ENCODE results near the gene DMRT3.
A peak's percentile ranks its signal among the peaks of the same experiment; 100 is the strongest.

The DMRT3 gene

DNA sequence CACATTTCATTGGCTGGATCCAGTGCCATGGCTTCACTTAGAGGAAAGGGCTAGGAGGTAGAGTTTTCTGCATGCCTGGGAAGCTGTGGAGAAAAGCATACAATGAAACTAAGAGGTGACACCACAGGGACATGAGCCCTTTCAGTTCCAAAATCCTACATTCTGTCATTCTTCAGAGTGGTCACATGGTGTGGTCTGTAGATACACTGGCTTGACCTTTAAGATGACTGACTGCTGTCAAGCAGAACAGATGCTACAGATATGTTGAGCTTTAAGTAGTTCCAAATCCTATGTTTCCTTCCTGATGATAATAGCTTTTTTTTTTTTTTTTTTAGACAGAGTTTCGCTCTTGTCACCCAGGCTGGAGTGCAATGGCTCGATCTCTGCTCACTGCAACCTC lies 26.2 kb downstream of the DMRT3 start:
- DNase-seq (ENCODE audit: low read depth in 3 of 3) = no peak

DNA sequence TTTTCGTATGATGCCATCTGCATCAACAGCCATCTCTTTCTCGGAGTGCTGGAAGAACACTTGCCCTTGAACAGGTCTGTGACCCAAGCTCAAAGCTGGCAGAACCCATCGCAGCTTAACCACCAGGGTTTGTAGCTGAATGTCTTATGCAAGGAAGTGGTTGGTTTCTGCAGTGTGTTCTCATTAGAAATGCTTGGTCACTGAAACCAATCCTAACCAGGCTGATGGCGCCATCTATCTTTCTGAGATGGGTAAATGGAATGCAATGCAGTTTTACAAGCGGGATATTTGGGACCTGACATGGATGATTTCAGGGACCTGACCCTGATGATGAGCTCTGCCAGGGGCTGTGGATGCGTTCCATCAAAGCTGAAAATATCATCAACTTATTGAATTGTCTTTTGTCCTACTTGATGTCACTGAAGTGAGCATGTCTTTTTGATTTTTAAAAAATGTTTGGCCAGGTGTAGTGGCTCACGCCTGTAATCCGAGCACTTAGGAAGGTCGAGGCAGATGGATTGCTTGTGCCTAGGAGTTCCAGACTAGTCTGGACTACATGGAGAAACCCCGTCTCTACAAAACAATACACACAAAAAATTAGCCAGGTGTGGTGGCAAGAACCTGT lies 28.7 kb downstream of the DMRT3 start:
- no peak for DNase-seq (ENCODE audit: low read depth in 3 of 3)

DNA sequence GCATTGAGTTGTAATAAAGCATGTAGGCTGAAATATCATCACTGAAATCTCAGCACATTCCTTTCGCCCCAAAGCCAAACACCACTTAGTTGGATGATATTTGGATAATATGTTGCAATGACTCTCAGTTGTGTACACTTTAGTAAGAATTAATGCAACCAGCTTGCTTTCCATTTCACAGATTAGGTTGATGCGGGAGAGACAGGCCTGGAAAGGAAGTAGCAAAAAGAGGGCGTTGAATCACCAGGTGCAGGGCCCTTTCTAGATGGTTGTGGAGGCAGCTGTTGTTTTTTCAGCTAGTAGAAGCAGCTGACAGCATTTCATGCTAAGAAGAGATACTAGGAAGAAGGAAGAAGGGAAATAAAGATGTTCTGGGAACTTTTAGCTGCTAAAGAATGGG lies 30.9 kb downstream of the DMRT3 start:
- DNase-seq (ENCODE audit: low read depth in 3 of 3) = no peak

DNA sequence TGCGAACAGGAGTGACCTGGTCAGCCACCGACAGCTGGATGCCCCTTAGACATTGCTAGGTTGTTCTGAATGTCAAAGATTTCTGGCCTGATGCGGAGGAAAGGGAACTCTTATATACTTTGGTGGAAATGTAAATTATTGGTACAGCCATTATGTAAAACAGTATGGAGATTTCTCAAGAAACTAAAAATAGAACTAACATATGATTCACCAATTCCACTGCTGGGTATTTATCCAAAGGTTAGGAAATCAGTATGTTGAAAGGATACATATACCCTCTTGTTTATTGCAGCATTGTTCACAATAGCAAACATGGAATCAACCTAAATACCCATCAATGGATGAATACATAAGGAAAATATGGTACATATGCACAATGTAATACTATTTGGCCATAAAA lies 31.8 kb downstream of the DMRT3 start:
- DNase-seq (ENCODE audit: low read depth in 3 of 3) = no peak

DNA sequence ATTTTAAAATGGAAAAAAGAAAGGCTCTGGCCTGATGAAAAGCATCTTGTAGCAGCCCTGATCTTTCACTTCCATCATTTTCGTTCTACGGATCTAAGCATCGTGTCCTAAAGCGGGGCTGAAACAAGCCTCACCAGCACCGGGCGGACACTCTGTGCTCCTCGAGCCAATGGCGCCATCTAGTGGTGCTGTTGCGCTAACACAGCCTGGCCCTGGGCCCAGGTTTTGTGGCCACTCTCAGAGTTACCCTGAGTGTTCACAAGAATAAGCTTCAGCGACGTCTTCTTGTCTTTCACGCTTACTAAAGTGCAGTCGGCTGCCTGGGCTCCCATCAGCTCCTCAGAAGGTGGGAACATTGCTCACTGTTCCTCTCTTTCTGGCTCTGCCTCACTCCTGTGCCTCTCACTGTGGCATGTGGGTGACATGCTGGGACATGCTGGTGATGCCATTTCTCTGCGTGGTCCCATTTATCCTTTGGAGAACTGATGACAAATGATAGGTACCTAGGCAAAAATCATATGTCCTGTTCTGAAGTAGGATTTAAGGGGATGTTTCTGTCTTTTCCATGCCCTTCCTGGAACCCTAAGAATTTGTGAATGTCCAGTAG lies 32.7 kb downstream of the DMRT3 start:
- DNase-seq (ENCODE audit: low read depth in 3 of 3) = peak; percentile 61 to 65 (median 62)

DNA sequence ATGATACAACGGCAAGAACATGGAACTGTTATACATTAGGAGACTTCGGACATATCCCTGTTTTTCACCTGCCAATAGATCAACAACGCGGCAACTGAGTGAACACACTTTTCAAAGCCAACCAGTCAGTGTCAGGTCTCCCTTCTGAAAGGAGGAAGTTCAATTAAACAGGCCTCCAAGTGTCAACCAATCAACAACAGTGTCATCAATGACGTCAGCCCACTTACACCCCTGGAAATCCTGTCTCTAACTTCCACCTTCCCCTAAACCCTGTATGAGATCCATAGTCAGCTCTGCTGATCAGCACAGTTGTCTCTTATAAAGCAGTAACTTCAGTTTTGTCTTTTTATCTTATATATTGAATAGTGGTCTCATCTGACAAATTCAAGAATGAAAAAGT lies 36.6 kb downstream of the DMRT3 start:
- DNase-seq (ENCODE audit: low read depth in 3 of 3) = no peak

DNA sequence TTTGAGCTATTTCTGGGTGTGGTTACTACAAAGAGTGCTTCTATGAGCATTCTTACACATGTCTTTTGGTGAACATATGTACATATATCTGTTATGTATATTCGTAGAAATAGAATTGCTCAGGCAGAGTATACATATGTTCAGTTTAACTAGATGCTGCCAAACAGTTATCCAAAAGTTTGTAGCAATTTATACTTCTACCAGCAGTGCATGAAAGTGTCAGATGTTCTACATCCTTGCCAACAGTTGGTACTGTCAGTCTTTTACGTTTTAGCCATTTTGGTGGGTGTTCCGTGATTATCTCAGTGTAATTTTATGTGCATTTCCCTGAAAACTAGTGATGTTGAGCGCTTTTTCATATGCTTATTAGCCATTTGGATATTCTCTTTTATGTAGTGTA lies 37.8 kb downstream of the DMRT3 start:
- DNase-seq (ENCODE audit: low read depth in 3 of 3) = no peak

DNA sequence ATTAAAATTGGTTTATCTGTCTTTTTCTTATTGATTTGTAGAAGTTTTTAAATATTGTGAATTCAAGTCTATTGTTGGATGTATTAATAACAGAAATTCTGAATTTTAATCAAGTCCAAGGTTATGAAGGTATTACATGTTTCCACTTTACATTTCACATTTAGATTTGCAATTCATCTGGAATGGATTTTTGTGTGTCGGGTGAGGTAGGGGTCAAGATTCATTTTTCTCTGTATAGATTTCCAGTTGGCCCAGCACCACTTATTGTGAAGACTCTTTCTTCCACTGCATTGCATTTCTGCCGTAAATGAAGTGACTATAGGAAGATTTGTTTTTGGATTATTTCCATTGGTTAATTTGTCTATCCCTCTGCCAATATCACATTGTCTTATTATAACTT lies 38.2 kb downstream of the DMRT3 start:
- no peak for DNase-seq (ENCODE audit: low read depth in 3 of 3)

DNA sequence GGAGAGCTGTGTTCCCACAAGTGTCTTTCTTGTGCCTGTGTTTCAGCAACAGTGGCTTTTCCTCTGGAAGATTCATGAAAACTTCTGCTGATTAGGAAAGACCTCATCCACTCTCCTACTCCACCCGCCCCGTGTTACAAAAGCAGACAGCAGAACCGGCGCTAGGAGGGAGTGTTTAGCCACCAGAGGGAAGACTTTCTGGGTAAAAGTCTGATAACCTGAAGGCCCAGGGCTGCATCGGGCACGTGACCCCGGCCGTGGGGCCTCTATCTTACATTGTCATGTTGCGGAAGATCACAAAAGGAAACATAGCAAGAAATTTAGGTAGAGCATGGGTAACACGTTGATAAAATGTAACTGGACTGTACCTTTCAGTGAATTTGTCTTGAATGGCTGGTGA lies 41.7 kb downstream of the DMRT3 start:
- DNase-seq (ENCODE audit: low read depth in 3 of 3) = no peak

DNA sequence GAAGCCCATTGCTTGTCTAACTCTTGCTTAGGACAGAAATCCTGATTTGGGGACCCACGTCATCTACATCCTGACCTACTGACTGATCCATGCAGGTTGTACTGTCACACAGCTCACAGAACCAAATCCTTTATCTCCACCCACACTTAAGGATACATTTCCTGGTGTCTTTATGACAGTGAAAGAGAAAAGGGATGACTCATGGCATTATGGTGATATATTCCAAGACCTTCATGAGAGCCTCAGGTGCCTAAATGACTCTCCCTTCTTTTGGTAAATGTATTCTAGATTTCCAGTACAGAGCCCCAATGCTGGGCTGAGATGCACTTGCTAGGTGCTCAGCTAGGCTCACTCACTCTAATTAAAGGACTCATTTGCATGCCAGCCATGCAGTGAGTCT lies 47.7 kb downstream of the DMRT3 start:
- DNase-seq (ENCODE audit: low read depth in 3 of 3) = no peak

DNA sequence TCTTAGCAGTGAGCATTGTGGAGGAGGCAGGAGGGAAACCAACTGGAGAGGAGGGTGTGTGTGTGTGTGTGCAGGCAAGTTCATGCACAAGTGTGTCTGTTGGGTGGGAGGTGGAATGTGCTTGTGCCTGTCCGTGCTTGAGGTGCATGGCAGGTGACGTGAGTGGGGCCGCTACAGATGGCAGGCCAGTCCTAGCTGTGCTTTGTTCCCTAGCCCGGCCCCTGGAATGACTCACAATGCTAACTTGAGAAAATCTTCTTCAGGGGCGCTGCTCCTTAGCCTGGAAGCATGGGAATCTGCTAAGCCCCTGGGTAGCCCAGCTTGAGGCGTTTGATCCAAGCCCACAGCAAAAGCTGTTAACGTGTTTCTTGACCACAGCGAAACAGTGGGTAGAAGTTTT lies 48.7 kb downstream of the DMRT3 start:
- DNase-seq (ENCODE audit: low read depth in 3 of 3) = no peak

DNA sequence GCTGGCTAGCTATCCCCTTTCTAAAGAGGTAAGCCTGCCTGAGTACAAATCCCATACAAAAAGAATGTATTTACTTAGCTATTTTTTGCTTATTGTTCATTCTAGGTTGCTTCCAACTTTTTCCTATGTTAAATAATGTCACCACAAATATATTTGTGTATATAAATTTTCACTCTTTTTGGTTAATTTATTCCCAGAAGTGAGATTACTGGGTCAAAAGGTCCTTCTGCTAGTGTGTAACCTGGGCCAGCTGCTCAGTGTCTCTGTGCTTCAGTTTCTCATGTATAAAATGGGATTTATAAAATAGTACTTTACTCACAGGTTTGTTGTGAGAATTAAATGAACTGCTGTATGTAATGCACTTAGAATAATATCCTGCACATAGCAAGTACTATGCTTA lies 49.8 kb downstream of the DMRT3 start:
- DNase-seq (ENCODE audit: low read depth in 3 of 3) = no peak

DNA sequence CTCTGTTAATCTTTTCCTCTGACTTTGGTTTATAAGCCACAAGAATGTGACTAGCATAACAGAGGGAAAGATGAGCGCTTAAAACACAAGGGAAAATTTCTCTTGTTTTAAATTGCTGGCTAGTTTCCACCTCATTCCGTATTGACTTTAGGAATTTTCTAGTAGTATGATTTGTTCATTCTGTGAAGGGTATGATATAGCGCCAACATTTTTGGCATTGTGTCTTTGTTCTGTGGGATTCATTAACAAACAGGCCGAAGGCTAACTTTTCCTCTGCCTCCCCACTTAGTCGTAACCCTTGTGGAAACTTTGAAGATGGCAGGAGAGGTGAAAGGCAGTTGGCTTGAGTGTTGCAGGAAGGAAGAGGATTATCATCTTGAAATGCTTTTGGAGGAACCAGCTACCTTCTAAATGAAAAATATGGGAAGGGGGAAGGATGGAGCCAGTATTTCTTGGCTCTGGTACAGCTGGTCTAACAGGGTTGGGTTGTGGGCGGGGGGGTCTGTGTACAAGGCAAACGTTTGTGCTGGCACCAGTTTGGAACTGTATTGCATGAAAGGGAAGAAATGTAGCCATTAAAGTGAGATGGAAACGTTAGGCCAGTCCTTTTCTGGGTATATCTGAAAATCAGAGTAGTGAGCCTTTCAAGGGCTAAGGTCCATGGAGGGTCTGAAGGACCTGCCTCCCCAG lies 52.2 kb downstream of the DMRT3 start:
- DNase-seq (ENCODE audit: low read depth in 3 of 3) = no peak

DNA sequence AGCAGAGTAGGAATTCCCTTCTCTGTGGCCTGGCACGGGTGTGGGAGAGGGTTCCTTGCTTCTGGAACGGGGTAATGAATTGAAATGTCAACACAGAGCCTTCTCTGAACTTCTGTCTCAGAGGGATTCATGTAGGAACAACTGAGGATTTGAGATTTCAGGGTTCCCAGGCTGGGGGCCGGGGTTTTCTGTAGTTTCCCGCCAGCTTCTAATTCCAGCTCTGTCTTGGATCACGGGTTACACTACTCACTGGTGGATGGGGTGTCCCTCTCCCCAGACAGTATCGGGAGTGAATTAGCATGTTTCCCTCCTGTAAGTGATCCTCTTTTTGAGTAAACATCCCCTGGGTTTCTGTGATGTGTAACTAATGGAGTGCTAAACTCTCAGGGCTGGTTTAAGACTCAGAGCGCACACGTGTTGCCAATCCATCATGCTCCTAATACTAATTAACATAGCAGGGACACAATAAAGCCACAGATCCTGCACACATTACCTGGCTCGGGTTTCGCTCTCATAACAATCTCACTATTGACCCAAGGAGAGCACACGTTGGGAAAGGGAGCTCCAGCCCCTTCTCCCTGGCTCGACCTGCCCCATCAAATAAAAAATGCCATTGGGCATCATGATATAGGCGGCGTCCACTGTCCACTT lies 55.6 kb downstream of the DMRT3 start:
- DNase-seq (ENCODE audit: low read depth in 3 of 3) = no peak

DNA sequence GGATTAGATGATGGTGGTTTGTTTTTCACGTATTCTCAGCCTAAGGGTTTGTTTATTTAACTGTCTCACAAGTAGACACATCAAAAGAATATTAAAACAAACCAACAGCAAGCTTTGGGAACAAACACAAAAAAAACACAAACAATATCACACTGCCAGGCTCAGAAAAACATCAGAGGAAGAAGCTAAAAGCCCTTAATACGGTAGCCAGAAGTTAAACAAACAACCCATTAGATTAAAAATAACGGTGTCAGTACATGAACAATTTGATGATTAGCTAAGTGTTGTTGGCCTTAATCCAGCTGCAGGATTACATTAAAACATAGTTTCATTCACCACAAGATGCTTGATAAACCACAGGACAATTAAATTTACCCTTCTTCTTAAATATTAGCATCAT lies 57.8 kb downstream of the DMRT3 start:
- no peak for DNase-seq (ENCODE audit: low read depth in 3 of 3)

DNA sequence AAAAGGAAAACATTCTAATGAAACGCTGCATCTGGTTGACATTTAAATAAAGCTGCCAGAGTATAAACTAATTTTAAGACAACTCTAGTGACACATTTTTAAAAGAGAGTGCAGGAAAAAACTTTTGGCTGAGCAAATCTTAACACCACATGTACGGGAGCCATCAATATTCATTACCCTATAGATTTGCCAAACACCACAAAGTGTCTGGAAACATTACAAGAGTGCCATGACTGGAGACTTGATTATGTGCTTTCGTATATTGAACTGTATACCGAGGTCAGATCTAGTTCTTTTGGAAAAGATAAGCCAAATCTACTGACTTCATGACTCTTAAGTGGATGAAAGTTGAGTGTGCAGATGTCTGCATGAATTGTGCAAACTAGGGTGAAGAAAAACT lies 63.1 kb downstream of the DMRT3 start:
- DNase-seq (ENCODE audit: low read depth in 3 of 3) = no peak
